ENCODE measurements around the gene WNT7B.

Gene WNT7B

DNA sequence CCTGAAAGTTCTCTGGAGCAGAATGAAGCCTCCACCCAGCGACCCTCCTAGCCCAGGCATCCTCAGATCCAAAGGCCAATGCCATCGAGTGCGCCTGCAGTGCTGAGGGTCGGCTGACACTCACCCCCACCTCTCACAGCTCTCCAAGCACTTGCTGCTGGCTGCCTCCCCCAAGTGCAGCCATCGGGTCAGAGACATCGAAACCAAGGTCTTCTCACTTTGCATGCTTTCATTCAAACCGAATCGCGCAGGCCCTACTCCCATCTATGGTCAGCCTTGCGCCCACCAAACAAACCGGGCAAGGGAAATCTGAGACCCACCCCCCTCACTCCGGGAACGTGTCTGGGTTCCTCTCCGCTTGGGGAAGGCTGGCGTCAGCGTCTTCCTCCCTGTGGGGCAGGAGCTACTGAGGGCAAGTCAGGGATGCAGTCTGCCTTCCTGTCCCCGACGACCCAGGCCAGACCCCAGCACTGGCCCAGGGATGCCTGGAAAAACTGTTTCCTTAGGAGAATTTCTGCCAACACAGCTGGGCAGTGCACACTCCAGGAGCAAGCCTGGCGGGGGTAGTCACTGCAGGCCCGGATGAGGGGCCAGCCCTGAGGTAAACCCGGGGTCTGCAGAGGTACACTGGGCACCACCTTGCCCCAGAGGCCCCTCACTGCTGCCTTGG is 7.0 kb downstream of the WNT7B start:
- DNase-seq, result no peak

DNA sequence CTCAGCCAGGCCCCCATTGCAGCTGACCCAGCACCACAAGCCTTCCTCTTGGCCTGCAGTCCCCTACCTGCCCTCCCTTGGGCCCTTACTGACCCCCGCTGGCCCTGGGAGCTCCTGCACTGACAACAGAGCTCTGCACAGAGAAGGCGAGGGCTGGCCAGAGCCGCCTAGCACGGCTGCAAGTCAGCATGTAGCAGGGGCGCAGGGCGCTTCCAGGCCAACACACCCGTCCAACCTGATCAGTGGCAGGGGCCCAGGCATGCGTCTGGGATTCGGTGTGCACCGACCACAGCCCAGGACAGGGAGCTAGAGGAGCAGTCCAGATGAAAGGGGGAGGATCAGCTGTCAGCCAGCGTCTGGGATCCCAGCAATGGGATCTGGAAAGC is 7.6 kb downstream of the WNT7B start:
- DNase-seq, result no peak

DNA sequence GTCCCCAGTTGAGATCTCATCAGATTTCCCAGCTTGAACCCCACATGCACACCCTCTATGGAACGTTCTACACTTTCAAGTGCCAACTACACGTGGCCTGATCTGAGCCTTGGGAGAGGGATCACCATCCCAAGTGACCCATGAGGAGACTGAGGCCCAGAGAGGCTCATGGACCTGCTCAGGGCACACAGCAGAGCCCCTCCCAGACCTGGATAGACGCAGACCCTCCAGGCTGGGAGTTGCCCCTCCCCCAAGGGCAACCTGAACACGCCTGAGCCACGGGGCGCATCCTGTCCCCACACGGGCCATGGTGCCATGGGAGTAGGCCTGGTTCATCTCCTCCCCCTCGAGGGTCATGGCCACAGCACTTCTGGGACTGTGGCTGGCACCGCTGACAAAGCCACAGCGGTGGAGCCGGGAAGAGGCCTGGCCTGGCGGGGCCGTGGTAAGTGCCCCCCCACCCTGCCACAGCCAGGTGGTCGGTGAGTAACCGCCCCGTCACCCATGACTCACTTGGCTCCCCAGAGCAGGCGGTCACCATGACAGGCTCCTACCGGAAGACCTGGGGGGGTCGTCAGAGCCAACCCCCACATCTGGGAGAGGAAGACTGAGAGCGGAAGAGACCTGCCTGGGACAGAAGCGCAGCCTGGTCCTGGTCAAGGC is 8.1 kb downstream of the WNT7B start:
- peak; percentile 37 for DNase-seq

DNA sequence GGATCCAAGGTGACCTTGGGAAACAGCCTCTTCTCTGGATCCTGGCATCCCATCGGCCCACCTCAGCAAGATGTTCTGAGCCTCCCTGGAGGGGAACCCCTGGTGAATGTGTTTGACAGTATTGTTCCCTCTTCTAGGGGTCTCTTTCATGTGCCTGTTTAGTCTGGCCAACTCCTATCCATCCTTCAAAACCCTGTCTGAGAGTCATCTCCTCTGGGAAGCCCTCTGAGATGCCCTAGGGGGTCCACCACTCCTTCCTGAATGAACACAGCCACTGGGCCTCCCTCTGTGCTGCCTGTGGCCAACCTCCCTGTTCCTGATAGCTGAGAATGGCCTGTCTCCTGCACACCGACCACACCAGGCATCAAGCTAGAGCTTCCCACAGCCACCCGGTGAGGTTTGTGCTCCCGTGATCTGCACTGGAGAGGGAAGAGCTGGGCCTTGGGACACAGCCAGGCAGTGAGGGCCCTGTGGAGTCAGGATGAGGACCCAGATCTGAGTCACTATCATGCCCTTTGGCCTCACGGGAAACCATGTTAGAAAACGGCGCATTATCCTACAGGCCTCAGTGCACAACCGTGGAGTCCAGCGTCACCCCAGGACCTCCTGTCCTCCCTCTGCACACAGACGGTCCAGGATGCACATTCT is 8.8 kb downstream of the WNT7B start:
- no peak for DNase-seq

DNA sequence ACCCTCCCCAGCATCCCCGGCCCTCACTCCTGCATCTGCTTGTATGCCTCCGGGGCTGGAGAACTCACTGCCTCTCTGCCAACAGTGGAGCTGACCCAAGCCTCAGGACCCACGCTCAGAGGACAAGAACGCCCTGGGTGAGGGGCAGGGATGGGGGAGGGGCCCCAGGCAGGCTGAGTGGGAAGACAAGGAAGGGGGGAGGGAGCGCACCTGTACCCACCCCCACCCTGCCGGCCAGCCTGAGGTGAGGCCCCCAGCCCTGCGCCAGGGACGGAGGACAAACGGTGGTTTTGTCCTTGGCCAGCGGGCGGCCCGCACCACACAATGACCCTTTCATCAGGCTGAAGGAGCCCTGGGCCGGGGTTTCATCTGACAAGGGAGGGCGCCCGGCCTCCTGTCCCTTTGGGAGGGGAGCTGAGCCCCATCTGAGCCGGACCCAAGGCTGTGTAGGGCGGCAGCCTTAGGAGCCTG is 10.0 kb downstream of the WNT7B start:
- no peak for DNase-seq

DNA sequence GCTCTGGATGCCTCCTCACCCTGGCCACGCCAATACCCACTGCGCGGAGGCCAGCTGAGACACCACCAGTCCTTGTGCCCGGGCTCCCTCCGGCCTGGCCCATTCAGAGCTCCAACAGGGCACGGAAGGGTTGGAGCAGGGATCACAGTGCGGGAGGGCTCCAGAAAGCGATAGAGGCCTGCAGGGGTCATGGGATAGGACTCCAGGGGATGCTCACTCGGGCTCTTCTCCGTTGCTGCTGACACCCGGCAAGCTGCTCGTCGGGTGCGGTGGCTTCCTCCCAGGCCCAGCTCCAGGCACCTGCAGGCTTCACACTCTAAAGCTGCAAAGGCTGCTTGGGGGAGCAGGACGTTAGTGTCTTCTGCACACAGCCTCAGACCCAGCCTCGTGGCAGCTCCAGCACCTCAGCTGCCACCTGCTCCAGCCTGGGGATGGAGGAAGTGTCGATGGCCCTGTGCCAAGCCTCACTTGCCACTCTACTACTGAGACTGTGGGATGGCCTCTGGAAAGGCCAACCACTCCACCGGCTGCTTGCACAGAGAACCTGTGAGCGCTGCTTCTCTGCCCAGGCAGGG is 10.6 kb downstream of the WNT7B start:
- DNase-seq, result no peak

DNA sequence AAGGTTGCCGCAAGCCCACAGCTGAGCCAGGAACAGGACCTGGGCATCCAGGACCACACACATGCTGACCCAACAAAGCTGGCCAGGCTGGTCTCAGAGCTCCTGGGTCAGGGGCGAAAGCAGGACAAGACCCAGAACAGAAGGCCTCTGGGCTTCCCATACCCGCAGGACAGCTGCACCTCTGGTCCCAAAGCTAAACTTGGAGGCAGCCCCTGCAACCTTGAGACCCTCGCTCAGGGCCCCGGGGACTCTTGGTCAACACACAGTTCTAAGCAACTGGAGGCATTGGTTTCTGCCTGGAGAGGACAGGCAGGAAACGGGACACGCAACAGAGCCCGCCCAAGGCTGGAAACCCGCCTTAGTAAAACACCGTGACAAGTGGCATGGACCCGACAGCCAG is 11.4 kb downstream of the WNT7B start:
- DNase-seq, result no peak

DNA sequence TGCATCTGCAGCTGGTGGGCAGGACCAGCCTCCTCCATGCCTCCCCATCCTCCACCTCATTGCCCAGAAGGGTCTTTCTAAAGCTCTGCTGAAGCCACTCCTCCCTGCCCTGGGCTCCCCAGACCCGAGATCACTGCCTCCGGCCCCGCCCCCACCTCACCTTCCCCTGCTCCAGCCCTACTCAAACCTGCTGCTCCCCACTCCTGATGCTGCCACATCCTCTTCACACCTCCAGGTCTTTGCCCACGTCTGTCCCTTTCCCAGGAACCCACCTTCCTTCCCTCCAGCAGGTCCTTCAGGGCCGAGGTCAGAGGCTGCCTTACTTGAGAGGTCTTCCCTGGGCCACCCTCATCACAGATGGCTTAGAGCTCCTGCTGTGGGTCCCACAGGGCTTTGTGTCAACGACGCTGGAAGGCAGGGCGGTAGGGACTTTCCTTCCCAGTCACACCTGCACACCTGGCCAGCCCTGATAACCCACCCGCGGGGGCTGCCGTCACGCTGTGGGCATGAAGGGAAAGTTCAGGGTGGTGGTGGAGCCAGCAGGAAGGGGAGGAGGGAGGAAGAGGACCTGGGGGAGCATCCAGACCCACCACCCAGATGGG is 11.9 kb downstream of the WNT7B start:
- DNase-seq, result no peak

DNA sequence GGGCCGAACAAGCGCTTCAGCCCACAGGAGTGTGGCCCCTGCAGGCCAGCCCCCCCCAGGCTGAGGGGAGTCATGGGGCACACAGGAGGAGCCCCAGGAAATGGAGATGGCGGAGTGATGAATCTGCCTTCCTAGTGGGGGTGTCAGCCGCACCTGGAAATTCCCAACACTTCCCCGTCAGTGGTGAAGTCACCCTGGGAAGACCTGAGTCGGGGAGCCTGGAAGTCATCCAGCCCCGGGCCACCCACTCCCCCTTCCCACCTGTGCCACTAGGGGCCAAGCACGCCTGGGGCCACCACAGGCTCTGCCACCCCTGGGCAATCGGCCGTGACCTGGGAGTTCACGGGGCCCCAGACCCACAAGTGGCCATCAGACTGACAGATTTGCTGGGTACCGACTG is 12.6 kb downstream of the WNT7B start:
- no peak for DNase-seq

DNA sequence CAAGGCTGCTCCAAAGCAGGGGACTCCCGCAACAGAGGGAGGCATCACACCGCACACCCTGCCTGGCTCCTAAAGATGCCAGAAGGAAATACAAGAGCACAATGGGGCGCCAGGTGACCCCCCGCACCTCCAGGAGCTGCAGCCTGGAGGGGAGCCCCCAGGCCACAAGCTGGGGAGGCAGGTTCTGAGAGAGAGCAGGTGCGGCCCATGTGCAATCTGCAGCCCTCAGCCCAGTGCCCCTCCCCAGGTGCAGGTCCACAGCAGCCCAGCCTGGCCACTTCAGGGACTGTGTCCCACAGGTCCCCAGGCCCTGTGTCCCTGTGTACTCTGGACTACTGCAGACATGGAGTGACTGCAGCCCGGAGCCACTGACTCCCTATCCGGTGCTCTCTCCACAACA is 13.1 kb downstream of the WNT7B start:
- no peak for DNase-seq

DNA sequence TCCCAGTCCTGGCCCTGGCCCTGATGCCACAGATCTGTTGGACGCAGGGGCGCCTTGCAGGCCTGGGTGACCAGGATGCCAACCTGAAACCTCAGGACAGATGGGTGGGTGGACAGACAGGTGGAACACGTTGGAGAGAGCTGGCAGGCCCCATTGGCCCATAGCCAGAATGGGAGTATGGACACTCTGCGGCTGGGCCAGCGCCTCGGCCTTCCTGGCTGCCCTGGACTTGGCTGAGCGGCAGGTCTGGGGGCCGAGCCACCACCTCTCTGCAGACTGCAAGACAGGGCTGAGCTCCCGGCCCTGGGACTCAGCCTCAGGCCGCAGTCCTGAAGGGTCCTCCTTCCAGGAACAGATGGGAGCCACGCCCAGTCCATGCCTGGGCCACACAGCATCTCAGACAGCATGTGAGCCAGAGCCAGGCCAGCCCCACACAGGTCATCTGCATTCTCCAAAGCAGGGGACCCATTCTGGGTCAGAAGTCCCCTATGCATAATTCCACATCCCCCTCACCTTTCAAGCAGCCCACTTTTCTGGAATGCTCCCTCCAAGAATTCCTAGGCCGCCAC is 14.1 kb downstream of the WNT7B start:
- DNase-seq, result no peak

DNA sequence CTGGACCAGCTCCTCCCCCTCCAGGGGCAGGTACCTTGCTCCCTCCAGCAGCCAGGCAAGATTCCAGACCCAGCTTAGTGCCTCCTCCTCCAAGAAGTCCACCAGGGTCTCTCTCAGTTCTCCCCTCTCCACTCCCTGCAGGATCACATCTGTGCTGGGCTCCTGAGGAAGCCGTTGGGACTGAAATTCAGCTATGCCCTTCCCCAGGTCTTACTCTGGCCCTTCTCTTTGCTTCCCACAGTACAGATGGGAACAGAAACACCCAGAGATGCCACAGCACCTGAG is 14.6 kb downstream of the WNT7B start:
- DNase-seq, result no peak

DNA sequence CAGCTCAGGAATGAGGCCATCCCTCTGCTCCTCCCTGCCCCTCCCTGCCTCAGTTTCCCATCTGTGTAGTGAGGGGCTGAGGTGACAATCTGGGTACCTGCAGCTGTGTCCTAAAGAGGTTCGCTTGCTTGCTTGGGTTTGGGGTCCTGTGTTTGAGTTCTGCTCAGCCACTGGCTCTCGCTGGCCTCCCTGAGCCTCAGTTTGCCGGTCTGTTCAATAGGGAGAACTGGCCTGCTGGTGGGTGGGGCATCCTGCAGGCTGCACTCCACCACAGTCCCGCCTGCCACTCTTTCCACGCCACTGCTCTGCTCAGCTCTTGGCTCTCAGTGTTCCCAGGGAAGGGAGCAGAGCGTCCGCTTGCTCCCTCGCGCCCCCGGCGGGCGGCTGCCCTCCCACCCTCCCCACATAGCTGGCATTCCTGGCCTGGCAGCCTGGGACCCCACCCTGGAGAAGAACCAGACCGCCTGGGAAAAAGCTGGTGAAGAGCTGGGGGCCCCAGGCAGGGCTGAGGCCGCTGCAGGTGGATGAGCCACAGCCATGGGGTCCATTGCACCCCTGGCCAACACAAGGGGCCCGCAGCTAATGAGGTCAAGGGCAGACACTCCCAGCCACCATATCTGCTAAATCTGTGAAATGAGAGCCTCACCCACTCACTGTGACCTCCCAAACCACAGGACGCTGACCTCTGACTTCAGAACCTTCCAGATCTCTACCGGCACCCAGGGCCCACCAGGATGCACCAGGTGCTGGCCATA is 15.1 kb downstream of the WNT7B start:
- DNase-seq, result no peak

DNA sequence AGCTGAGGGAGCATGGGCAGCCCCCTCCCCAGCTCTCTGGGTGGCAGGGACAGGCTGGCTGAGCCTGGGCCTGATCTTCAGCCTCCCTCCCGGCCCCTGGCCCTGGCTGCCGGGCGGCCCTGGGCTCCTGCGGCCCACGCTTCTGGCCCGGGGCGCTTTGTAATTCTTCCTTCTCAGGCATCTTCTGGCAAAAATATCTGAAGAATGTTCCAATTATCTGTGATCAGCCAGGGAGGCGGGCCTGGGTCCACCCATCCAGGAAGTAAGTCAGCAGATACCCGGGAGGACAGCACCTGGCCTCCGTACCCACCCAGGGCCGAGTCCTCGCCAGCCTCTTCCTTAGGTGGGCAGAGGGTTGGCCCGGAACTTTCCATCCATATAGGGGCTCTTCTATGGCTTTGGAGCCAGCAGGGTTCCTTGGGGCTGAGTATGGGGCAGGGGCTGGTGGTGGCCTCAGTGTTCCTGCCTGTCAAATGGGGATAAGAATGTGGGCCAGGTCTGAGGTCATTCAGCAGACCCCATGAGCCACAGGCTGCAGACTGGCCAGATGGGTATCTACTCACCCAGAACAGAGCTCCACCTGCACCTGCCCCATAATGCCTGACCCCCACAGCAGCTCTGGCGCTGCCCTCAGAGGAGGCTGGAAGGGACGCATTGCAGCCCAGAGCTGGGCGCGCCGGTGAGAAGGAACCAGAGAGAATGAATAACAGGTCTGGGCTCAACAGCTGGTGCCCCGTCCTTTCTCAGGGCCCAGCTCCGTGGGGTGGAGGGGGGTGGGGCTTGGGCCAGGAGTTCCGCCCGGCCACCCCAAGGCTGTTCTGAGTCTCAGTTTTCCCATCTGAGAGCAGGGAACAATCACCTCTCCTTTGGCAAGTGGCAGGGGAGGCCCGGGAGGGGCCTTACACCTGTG is 16.2 kb downstream of the WNT7B start:
- DNase-seq, result no peak

DNA sequence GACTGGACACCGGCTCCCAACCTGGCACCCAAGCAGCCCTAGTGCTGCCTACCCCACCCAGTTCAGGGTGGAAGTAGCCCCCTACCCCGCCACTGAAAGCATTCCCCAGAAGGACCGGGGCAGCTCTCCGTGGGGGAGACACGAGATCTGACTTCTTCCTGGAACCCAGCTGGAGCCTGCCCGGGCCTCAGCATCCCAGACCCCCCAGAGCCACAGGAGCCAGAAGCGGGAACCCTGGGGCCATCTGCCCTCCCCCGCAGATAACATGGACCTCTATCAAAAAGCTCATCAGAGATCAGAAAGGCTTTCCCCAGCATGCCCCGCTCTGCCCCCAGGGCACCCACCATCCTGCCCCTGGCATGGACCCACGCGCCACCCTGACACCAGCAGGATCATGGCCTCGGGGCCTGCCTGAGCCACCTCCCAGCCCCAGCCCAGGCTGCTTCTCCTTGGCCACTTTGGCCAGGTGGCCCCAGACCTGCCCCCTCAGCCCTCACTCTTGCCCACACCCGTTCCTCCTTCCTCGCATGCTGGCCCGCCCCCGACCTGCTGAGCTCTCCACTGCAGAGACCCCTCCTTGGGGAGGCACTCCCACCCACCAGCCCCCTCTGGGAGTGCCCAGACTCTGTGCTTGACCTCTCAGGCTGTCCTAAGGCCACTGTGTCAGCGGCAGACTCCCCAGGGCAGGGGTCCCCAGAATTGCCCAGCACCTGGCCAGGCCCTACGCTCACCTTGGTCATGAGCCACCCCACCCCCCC is 17.1 kb downstream of the WNT7B start:
- no peak for DNase-seq

DNA sequence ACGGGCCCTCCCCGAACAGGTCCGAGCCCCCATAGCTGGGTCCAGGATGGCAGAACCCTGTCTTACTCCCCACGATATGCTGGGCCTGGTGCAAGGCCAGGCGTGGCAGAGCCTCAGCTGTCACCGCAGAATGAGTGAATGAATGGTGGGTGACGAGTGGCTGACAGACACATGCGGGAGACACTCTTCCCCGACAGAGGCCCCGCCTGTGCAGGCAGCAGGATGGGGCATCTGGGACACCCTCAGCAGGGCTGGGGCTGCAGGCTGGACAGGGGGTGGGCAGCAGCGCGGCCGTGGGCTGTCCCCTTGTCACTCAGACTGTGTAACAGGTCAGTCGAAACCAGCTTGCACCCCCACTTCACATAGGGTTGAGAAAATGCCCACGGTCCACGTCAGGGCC is 18.0 kb downstream of the WNT7B start:
- DNase-seq, result no peak

DNA sequence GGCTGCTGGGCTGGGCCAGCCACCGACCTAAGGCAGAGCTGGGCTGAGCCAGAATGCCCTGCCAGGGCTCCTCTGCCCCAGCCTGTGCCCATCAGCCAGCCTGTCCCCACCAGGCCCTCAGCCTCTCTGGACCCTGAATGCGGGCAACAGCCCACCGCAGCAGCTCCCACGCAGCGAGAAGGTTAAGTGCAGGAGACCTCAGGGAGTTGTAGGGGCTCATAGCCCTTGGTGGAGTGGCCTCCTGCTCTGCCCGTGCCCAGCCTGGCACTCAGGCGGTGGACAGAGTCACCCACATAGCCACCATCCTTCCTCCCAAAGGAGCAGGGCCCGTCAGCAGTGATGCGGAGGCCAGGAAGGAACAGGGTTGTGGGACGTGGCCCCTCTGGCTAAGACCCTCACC is 19.1 kb downstream of the WNT7B start:
- DNase-seq, result no peak

DNA sequence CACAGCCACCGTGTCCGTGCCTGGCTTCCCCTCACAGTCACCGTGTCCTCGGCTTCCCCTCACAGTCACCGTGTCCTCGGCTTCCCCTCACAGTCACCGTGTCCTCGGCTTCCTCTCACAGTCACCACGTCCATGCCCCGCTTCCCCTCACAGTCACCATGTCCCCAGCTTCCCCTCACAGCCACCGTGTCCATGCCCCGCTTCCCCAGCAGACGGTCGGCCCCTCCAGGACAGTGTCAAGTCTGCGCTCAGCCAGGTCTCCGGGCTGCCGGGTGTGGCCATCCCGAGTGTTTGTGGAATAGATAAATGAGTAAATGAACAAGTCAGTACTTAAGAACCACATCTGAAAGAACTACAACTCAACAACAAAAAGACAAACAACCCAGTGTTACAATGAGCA is 23.8 kb downstream of the WNT7B start:
- no peak for DNase-seq

DNA sequence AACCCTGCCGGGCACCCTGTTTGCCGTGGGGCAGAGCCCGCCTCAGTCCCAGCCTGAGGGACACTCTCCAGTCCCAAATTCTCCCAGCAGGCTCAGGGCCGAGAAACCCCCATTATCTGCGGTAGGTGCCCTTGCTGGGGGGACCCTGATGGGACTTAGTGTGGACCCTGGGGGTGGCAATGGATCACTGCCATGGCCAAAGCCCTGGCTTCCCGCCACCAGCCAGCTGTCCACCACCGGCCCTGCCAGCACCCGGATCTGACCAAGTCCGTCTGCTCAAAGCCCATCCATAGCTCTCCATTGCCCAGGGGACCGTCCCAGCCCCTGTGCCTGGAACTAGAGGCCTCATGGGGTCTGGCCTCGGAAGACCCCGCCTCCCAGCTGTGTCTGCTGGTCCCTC is 24.4 kb downstream of the WNT7B start:
- no peak for DNase-seq

DNA sequence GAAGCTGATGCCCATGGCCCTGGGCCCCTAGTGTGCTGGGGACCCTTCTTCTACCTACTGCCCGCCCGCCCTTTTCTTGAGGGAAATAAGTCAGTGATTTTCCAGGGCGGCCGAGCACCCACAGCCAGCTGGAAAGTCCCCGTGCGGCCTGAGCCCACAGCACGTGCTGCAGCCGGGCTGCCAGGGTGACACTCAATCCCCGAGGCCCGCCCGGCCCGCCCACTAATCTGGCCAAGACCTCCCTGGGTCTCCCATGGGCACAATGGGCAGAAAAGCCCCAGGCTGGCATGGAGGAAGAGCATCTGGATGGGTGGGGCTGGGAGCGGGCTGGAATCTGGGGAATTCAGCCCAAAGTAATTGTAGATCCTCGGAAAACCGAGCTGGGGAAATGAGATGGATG is 24.8 kb downstream of the WNT7B start:
- no peak for DNase-seq

DNA sequence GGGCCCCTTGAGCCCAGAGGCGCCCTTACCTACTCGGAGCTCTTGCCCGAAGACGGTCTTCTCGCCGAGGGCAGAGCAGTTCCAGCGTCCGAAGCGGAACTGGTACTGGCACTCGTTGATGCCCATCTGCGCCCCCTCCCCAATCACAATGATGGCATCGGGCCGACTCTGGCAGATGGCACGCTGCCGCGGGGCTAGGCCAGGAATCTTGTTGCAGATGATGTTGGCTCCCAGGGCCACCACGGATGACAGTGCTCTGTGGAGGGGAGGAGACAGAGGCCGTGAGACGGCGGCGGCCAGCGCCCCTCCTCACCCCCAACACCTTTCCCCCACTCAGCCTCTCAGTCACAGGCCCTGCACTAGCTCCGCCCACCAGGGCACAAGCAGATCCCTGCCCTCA is 27.1 kb downstream of the WNT7B start:
- DNase-seq, result no peak
